Hippocampal formation (tissue), 2 donors: ENCODE data around the gene TMEM125.

Experiments used
- DNase-seq, 2 donors: peaks; one replicate each; lab custom pipeline; 2025; lab: John Stamatoyannopoulos, UW

Gene TMEM125

DNA sequence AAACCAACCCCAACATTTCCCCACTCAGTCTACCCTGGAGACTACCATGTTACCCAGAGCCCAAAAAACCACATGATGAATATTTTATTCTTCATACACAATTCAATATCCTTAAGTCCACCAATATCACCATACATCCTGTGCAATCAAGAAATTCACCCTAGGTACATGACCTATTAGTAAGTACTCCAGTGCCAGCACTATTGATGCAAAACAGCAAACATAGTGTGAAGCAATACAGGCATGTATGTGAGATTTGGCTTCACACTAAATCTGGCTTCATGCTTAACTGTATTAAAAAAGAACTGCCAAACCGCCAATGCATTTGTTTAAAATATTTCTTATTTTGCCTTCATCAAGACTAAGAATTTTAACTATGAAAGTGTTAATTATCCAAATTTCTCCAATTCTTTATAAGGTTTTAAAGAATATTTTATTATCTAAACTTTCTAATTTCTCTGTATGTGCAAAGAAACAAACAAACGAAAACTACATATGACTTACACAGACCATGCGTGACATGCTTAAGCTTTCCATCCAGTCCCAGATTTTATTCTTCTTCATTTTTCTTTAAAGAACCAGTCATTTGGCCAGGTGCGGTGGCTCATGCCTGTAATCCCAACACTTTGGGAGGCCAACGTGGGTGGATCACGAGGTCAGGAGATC lies 22.4 kb upstream of the TMEM125 start:
- no peak for DNase-seq

DNA sequence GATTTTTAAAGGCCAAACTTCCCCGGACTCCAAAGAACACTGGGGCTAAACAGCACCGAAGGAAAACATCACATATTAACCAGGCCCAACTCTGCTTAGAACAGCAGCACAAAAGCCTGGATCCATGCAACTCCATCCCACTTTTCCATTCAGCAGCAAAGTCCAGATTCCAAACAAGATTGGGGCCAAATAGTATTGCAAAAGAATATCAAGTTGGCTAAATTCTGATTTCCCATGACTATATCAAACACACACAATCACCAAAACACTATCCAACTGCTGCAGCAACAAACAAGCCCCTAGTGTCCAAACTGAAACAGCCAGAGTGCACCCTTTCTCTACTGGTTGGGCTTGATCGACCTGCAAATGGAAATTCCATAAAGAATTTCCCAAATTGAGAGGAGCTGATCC lies 19.4 kb upstream of the TMEM125 start:
- DNase-seq: no peak

DNA sequence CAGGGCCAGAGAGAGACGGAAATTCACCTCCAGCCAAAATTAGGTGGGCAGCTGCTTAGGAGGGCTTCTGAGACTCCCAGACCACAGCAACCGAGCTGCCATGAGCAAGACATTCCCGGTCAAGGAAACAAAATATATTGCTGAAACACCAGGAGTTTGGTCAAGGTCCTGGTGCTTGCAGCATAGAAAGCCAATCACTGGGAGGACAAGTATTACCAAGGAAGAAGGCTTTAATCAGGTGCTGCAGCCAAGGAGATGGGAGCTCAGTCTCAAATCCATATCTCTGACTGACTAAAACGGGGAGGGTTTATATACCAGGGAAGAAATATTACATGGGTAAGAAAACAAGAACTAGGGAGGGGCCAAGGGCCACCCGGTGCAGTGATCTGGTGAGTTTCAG lies 18.8 kb upstream of the TMEM125 start:
- no peak for DNase-seq

DNA sequence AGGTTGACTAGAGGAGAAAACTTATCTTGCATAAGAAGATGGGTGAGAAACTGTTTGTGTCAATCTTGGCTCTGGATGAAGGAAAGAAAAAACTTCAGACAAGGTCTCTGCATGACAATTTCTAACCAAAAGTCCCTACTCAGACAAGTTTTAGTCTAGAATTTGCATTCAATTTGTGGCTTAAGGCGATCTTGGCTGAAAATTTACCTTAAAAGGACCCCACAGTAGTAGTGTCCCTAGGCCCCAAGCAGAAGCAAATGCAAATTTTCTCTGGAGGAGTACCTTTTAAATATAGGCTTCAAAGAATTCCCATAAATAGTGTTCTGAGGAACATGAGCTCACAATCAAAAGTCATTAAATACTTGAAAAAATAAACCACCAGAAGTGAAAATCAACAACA lies 17.6 kb upstream of the TMEM125 start:
- no peak for DNase-seq

DNA sequence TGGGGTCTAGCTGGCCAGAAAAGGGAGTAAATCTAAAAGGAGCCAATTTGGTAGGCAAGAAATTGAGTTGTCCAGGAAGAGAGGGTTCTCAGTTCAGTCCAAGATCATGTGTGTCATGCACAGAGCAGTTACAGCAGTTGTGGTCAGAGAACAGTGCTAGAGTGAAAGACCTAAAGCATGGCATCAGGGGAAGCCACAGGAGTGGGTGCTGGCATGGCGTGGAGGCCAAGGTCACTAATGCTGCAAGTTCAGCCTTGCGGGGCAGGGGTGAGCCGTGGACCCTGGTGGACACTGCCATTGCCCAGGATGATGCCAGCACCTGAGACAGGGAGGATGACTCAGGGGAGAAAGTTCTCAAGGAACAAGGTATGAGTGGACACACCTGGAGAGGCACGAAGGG lies 16.6 kb upstream of the TMEM125 start:
- DNase-seq: no peak

DNA sequence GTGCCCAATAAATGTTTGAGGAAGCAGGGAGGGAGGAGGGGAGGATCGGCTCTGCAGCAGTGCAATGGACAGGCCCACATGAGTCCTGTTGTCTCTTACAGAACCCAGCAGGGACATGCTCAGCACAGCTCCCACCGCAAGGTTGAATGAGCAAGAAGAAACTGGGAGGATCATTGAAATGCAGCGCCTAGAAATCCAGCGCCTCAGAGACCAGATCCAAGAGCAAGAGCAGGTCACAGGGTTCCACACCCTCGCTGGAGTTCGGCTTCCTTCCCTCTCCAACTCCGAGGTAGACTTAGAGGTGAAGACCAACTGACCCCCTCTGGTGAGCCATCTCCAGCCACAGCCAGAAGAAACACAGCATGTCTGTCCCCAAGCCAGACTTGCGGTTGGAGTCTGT lies 15.9 kb upstream of the TMEM125 start:
- DNase-seq: no peak

DNA sequence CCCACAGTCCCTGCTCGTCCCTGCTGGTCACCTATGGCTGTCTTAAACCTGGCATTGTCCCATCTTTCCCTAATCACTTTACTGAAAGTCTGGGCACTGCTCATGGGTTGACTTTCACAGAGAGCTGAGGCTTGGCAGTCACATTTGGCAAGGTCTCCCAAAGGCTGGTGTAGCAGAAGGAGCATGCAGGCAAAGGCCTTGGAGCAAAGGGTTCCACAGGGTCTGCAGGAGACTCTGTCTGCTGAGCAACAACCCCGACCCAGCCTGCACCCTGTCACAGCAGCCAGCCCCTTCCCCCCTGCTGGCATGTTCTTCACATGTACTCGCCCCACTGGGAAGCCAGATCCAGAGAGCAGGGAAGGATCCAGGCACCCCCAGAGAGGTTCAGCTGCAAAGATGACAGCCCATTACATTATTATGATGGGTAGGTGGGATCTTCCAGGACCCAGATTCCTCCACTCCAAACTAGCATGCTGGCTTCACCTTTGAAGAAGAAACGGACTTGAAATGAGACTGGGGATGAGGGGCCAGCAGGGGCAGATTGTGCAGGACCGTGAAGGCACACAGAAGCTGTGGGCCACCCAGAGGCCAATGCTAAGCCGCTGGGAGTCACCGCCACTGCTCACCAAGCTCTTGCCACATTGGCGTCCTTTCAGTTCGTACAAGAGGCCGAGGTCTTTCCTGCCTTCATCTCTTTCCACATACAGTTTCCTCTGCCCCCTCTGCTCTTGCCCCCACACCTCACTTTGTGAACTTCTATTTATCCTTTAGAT lies 14.2 kb upstream of the TMEM125 start:
- no peak for DNase-seq

DNA sequence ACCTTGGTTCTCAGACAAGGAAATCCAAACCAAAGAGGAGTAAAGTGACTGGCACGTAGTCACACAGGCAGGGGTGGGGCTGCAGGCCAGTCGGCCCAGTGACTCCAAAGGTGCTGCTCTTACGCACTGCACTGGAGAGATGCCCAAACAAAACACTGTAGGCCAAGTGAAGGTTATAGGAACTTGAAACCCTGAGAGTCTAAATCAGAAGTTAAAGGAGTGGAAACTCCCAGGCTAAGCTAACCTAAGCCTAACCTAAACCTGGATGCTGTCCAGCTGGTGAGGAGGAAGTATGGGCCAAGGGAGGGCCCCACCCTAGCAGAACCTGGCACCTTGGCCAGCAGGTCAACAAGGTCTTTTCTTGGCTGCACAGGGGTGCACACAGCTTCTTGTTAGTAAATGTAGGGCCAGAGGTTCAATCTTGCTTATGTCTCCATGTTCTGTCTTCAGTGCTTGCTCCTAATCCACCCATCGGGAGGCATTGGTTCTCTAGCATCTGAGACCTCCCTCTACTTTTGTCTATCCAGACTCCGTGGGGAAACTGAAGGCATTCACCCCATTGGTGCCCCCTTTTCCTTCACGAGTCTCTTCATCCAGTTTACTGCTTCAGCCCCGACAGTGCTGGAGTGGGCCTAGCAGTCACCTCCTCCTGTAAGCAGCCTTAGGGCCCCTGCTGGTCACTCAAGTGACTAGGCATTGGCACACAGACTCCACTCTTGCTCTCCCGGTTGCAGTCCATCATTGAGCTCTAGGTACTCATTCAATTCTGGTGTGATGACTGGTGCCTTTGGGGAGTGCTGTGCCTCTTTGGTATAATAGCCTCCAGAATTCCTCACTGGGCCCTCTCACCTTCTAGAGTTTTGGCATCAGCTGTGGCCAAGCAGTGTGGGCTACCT lies 12.9 kb upstream of the TMEM125 start:
- no peak for DNase-seq

DNA sequence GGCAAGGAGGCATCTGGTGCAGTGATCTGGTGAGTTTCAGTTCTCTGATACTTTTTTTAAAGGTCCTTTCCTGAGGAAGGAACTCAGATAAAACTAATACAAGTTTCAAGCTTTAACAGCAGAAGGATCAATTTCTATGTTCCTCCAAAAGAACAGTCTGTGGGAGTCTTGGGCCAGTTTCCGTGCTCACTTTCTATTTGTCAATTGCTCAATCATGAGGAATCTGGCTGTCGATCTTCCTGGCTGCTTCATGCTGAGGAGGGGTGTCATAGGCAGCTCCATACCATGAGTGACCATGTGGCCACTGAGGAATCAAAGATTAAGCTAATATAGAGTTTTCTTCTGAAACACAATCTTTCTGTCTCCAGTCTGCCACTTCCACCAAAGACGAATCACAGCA lies 11.4 kb upstream of the TMEM125 start:
- no peak for DNase-seq

DNA sequence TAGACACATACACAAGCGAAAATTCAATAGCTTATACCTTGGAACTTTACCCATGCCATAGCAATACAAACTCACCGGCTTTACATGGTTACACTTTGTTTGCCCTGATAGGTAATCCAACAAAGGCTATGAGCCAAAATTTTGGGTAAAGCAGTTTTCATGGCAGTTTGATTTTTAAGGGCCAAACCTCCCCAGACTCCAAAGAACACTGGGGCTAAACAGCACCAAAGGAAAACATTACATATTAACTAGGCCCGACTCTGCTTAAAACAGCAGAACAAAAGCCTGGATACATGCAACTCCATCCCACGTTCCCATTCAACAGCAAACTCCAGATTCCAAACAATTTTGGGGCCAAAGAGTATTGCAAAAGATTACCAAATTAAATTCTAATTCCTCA lies 4.4 kb upstream of the TMEM125 start:
- DNase-seq: peak in 1 of 2 donors; percentile 10

DNA sequence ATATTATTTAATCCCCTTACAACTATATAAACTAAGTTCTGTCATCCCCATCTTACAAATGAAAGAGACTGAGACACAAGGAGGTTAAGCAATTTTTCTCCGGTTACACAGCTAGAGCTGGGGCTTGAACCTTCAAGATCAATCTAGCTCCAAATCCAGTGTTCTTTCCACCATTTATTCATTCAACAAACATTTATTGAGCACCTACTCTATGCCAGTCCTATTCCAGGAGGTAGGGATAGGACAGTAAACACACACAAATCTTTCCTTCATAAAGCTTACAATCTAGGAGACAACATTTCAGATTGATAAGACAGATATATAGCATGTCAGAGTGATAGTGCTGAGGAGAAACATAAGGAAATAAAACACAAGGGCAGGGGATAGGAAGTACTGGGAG lies 2.9 kb upstream of the TMEM125 start:
- DNase-seq: no peak

DNA sequence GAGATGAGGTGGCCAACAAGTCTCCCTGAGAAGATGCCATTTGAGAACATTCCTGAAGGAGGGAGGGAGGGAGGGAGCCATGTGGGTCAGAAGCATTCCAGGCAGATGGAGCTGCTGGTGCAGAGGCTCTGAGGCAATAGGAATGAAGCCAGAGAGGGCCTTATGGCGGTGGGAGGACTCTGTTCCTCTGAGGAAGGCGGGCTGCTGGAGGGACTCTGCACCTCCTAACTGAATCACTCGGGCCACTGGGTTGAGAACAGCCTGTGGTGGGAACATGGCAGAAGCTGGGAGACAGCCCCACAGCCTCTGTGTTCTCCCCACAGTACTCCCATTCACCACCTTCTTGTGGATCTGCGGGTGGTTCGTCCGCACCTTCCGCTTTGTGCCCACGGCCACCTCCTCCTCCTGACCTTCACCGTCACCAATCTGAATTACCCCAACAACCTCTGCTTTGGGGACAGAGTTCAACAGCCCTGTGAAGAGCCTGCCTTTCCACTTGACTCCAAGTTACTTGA lies 2.4 kb upstream of the TMEM125 start:
- peak in 1 of 2 donors; percentile 20 for DNase-seq

DNA sequence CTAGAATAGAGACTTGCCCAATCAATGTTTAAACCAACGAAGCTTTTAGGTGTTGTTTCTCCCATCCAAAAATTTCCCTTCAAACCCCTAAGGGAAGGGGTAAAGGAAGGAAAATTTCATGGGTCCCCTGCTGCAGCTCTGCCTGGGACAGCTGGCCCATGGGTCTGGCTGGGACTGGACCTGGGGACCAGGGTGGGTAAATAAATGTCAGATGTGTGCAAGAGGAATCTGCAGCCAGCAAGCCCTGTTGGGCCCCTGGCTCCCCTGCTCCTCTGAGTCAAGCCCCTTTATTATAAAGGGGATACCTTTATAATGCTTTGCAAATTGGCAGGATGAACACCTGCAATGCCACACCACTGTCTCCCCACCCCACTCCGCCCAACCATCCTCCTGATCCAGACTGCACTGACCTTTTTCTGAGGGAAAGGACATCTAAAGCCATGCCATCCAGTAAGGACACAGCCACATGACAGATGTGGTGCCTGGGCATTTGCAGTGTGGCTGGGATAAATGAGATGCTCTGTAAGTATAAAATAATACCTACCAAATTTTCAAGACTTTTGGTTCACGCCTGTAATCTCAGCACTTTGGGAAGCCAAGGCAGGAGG lies 1.9 kb upstream of the TMEM125 start:
- no peak for DNase-seq

DNA sequence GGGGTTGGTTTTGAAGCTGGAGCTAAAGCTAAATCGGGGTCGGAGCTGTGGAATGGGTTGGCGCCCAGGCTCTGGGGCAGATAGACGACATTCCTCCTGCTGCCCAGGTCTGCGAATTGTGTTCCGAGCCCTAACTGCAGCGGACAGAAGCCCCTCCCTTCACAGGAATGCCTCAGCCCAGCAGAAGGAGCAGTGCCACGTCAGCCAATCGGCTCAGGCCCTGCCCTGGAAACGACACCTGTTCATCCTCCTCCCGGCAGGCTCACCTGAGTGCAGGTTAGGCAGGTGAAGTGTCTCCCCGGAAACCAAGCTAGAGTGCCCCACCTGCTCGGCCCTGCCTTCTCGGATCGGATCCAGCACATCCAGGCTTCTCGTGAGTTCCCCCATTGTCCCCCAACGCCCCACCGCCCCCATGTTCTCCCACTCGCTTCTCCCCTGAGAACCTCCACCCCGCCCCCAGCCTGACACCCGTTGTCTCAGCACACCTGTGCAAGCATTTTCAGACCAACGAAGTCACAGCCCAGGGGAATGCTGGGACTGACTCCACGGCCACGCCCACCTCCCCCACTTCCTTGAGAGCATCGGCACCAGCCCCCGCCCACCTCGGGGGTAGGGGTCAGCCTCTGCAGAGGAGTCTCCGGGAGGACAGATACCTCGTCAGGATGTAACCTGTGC lies 775 bp downstream of the TMEM125 start:
- DNase-seq: no peak

DNA sequence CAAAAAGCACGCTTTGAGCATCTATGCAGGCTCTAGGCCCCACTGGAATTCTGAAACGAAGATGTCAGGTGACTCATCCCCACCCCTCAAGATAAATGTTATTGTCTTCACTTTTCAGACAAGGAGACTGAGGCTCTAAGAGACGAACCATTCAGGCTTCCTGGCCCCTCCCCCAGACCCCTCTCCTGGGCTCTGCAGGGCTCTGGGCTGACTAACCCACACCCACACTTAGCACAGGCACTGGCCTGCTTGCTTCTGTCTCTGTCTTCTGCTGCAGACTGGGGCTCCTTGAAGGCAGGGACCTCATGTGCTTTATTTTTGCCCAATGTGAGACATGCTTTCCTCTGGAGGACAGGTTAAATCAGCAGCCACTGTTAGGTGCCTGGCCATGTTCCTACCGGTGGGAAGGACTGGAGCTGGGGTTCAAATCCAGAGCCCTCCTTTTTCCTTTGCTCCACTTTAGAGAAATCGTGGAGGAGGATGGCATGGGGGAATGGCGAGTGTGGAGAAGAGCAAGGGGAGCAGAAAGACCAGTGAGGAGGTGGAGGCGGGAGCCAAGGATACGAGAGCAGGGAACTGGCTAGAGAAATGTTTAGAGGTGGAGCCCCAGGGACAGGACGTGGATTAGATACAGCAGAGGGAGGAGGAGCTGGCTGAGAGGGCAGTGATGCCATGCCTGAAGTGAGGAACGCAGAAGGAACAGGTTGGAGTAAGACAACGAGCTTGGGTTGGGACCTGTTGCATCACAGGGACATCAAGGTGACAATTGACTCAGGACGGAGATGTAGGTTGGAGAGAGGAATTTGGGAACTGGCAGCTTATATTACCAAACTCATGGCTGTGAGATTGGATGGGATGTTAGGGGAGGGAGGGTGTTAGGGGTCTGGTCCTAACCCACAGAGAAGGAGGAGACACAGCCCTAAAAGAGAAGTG lies 1.7 kb downstream of the TMEM125 start:
- DNase-seq: no peak

DNA sequence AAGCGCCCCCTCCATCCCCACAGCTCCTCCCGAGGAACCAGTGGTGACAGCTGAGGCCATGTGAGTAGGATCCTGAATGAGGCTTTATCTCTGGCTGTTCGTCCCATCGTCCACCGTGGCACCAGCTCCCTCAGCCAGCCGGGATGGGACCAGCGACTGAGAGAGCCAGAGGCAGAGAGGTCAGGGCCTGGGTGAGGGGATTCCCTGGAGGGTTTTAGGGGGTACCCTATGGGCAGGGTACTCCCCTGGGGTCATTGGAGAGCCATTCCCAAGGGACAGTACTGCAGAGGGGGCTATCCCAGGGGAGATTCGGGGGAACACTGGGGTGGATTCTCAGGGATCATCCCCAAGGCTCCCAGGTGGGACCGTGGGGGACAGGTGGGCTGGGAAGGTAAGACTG lies 2.4 kb downstream of the TMEM125 start:
- DNase-seq: peak; percentile 66 to 72

DNA sequence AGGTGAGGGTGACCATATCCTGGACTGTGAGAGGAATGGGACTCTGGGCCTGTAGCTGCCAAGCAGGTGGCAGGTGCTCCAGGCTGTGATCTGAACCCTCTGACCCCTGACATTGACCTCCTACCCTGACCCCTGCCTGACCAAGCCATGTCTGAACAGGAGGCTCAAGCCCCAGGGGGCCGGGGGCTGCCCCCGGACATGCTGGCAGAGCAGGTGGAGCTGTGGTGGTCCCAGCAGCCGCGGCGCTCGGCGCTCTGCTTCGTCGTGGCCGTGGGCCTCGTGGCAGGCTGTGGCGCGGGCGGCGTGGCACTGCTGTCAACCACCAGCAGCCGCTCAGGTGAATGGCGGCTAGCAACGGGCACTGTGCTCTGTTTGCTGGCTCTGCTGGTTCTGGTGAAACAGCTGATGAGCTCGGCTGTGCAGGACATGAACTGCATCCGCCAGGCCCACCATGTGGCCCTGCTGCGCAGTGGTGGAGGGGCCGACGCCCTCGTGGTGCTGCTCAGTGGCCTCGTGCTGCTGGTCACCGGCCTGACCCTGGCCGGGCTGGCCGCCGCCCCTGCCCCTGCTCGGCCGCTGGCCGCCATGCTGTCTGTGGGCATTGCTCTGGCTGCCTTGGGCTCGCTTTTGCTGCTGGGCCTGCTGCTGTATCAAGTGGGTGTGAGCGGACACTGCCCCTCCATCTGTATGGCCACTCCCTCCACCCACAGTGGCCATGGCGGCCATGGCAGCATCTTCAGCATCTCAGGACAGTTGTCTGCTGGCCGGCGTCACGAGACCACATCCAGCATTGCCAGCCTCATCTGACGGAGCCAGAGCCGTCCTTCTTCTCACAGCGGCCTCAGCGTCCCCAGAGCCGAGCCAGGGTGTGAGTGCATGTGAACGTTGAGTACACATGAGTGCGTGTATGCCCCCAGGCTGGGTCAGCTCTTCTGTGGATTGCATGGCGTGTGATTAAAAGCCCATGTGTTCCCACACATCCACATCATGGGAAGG lies 3.1 kb downstream of the TMEM125 start:
- no peak for DNase-seq

DNA sequence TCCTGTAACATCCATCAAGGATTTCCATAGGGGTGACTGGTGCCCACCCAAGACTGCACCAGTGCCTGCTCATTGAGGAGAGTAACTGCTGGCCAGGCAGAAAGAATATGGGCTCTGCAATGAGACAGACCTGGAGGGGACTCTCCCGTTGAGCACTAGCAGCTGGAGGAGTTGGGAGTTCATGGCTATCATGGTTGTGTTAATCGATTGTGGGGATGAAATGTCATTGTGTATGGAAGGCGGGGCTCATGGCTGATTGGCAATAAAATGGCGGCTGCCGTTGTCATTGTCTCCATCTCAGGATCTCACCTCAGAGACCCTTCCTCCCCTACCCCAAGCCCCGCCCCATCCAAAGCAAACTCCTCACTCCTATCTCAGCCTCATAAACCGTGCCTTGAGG lies 3.9 kb downstream of the TMEM125 start:
- no peak for DNase-seq
